ENCODE data around the gene SLC45A1. TPM values are rescaled to one million over a fixed set of nuclear protein-coding genes. Genes with fewer than 3 reads are reported as not detected.

SLC45A1 gene
- total RNA-seq, 1 donor from 2014 or later = 2.7 TPM

- Mint-ChIP-seq H3K27ac (no peak overlapping the region), H3K4me1 (ENCODE audit: unreplicated experiment) (peaks cover 6% of the 10 kb centered on the region), H3K27me3 (no peaks in the 10 kb centered on the region), H3K9me3 (no peaks in the 10 kb centered on the region), H3K36me3 (peaks cover 17% of the 10 kb centered on the region), H3K4me3 (no peak overlapping the region)
- TF ChIP-seq CTCF (conservative IDR thresholded peaks at IDR 0.05) = no peak
- peak; percentile 65 for DNase-seq (ENCODE audit: extremely low spot score, unreplicated experiment)
Observed at GRCh38 chr1:8358897-8359616, 41.1 kb downstream of the SLC45A1 start.

- Mint-ChIP-seq H3K4me3 (no peak overlapping the region), H3K4me1 (ENCODE audit: unreplicated experiment) (peaks cover 5% of the 10 kb centered on the region), H3K27ac (no peak overlapping the region), H3K27me3 (no peaks in the 10 kb centered on the region), H3K36me3 (peaks cover 17% of the 10 kb centered on the region), H3K9me3 (no peaks in the 10 kb centered on the region)
- TF ChIP-seq CTCF (conservative IDR thresholded peaks at IDR 0.05) = no peak
- DNase-seq (ENCODE audit: extremely low spot score, unreplicated experiment) = peak; percentile 59
Observed at GRCh38 chr1:8359617-8360481, 41.9 kb downstream of the SLC45A1 start.

- peaks cover 5% of the 10 kb centered on the region for H3K4me1 Mint-ChIP-seq (ENCODE audit: unreplicated experiment)
- no peak overlapping the region for H3K4me3 Mint-ChIP-seq
- TF ChIP-seq CTCF (conservative IDR thresholded peaks at IDR 0.05) = no peak
- H3K36me3 Mint-ChIP-seq = peaks cover 20% of the 10 kb centered on the region
- no peaks in the 10 kb centered on the region for H3K9me3 Mint-ChIP-seq
- peak; percentile 58 for DNase-seq (ENCODE audit: extremely low spot score, unreplicated experiment)
- H3K27ac Mint-ChIP-seq = no peak overlapping the region
- H3K27me3 Mint-ChIP-seq = no peaks in the 10 kb centered on the region
Observed at GRCh38 chr1:8360493-8361197, 42.7 kb downstream of the SLC45A1 start.

- Mint-ChIP-seq H3K4me3 (no peak overlapping the region), H3K4me1 (ENCODE audit: unreplicated experiment) (peaks cover 5% of the 10 kb centered on the region), H3K27me3 (no peaks in the 10 kb centered on the region), H3K36me3 (peaks cover 20% of the 10 kb centered on the region), H3K9me3 (no peaks in the 10 kb centered on the region), H3K27ac (no peak overlapping the region)
- TF ChIP-seq CTCF (conservative IDR thresholded peaks at IDR 0.05) = no peak
- no peak for DNase-seq (ENCODE audit: extremely low spot score, unreplicated experiment)
Observed at GRCh38 chr1:8361198-8361849, 43.4 kb downstream of the SLC45A1 start.

GRCh38 chr1:8362701-8363101 lies 44.8 kb downstream of the SLC45A1 start:
- peaks cover 14% of the 10 kb centered on the region for H3K36me3 Mint-ChIP-seq
- no peak for TF ChIP-seq CTCF (conservative IDR thresholded peaks at IDR 0.05)
- H3K4me3 Mint-ChIP-seq = no peak overlapping the region
- no peaks in the 10 kb centered on the region for H3K9me3 Mint-ChIP-seq
- no peak overlapping the region for H3K27ac Mint-ChIP-seq
- H3K27me3 Mint-ChIP-seq = no peaks in the 10 kb centered on the region
- peaks cover 15% of the 10 kb centered on the region for H3K4me1 Mint-ChIP-seq (ENCODE audit: unreplicated experiment)
- no peak for DNase-seq (ENCODE audit: extremely low spot score, unreplicated experiment)

All from type B pancreatic cell (in vitro differentiated cells).